ENCODE data around the gene CYP1B1.

Gene CYP1B1

GRCh38 chr2:38074764-38075506 lies 1.0 kb downstream of the CYP1B1 start:
- DNase-seq: no peak

DNA sequence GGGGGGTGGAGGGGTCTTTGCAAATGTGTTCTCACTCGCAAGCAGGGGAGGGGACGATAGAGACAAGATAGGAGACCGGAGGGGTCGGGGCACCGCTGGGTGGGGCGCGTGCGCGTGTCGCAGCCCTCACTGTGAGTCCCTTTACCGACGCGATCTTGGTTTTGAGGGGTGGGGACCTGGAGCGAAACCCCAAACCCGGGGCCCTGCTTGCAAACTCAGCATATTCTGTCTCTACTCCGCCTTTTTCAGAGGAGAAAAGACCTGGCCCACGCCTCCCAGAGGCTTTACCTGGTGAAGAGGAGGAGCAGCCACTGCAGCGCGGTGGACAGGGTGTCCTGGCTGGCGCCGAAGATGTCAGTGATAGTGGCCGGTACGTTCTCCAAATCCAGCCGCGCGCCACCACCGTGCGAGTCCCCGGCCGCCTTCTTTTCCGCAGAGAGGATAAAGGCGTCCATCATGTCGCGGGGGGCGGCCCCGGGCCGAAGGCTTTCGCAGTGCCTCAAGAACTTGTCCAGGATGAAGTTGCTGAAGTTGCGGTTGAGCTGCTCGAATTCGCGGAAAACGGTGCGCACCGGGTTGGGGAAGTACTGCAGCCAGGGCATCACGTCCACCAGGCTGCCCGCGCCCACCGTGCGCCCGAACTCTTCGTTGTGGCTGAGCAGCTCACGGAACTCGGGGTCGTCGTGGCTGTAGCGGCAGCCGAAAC lies 1.7 kb downstream of the CYP1B1 start:
- no peak for DNase-seq

- no peak for DNase-seq
Measured at GRCh38 chr2:38073211-38074057, 2.5 kb downstream of the CYP1B1 start.

DNA sequence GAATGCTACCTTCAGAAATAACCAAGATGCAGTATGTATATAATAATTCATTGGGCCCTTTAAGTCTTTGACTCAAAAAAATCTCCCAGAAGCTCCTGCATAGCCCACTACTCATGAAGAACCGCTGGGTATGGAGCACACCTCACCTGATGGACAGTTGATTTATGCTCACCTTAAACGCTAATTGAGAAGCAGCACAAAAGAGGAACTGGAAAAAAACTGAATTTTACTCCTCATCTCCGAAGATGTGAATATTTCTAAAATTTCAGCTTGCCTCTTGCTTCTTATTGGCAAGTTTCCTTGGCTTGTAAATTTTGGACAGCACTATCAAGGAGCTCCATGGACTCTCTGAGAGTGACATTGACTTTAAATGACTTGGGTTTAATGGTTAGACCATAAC lies 5.5 kb downstream of the CYP1B1 start:
- DNase-seq: no peak

DNA sequence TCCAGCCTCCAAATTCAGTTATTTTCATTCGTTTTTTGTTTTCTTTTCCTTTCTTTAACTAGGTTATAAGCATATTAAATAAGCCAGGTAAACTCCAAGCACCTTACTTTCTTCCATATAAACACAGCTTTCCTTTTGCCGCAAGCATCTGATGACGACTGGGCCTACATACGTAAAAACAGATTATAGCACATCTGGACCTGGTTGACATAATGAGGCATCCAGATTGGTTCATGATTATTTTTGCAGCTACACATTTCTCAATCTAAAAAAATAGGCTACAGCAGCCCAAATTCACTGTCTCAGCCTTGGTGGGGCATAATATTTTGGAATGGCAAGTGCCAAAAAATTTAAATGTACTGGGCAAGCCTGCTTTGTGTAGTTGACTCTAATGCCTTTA lies 7.7 kb downstream of the CYP1B1 start:
- DNase-seq: no peak

- no peak for DNase-seq
Measured at GRCh38 chr2:38066421-38067115, 9.4 kb downstream of the CYP1B1 start.

GRCh38 chr2:38065502-38066135 lies 10.3 kb downstream of the CYP1B1 start:
- no peak for DNase-seq

- DNase-seq: peak; percentile 10
Measured at GRCh38 chr2:38064801-38065501, 11.0 kb downstream of the CYP1B1 start.

DNA sequence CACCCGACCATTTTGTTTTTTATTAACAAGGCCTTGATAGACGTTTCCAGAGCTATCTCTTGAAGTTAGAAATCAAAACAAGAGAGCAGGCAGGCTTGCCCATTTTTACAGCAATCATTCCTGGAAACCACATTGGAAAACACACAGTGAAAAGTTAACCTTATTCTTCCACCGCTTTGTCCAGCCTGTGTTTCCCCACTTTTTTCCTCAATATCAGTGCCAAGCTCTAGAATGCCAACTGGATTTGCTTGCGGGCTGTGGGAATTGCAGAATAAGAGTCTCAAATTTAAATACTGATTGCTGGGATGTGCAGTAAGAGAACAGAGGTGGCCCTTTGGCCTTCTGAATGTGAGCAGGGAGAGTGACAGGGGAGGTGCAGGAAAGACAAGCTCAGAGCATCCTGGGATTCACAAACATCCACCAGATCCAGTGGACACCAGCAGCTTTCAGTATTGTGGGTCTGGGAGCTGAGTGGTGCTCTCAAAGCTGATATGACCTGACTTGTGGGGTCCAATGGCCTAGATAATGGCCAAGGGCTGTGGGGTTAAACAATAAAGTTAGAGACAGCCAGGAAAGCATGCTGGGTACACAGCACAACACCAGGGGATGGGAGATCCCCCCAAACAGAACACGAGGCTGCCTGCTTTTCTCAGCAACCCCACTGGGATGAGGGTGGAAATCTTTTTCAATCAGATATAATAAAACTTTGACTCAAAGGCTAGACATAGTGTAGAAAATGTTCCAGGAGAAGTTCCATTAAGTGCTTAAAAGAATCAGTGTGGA lies 15.5 kb downstream of the CYP1B1 start:
- DNase-seq: no peak

- no peak for DNase-seq
Measured at GRCh38 chr2:38057651-38058410, 18.1 kb downstream of the CYP1B1 start.

- no peak for DNase-seq
Measured at GRCh38 chr2:38056216-38056615, 19.7 kb downstream of the CYP1B1 start.

GRCh38 chr2:38045811-38046210 lies 30.1 kb downstream of the CYP1B1 start:
- no peak for DNase-seq

DNA sequence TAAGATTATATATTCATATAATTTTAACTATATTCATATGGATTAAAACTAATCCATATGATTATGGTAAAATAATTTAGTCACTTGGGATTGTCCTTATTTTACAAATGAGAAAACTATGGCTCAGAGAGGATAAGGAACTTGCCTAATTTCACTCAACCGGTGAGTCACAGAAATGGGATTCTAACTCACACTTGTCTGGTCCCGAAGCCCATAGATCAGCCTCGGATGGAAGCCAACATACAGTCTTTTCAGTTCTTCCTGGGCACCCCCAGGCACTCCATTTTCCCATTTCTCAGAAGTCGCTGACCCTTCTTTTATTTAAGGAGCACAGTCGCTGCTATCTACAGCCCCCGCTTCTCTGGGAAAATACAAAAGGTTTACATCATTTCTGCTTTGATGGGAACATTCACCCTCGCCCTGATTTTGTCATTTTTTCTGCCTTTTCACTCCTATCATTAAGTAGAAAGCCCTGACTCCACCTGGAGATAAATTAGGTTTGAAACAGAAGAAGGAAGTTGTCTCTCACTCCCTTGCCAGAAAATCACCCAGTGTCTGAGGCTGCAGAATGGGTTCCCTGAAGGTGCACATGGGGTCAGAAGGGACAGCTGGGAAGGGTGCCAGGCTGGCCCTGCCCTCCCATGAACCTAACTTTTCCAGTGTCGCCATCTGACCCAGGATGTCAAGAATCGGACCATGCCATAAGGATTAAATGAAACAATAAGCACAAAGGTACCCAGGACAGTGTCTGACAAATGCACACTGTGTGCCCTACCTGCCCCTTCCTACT lies 36.6 kb downstream of the CYP1B1 start:
- DNase-seq: peak; percentile 19

DNA sequence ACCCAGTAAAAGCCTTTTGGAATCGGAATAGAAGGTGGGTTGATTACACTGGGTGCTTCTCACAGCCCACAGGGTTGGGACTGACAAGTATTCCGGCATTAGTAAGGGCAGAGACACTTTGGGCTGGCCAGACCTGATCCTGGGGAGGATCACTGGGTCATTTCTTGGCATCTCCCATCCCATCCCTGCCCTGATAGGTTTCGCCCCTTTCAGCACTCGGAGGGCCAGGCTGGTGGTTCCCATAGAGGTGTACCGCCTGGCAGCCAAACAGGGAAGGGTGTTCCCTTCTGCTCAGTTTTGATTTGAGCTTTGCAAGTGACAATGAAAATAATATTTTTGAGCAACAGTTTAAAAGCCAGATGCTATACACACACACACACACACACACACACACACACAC lies 37.3 kb downstream of the CYP1B1 start:
- no peak for DNase-seq

DNA sequence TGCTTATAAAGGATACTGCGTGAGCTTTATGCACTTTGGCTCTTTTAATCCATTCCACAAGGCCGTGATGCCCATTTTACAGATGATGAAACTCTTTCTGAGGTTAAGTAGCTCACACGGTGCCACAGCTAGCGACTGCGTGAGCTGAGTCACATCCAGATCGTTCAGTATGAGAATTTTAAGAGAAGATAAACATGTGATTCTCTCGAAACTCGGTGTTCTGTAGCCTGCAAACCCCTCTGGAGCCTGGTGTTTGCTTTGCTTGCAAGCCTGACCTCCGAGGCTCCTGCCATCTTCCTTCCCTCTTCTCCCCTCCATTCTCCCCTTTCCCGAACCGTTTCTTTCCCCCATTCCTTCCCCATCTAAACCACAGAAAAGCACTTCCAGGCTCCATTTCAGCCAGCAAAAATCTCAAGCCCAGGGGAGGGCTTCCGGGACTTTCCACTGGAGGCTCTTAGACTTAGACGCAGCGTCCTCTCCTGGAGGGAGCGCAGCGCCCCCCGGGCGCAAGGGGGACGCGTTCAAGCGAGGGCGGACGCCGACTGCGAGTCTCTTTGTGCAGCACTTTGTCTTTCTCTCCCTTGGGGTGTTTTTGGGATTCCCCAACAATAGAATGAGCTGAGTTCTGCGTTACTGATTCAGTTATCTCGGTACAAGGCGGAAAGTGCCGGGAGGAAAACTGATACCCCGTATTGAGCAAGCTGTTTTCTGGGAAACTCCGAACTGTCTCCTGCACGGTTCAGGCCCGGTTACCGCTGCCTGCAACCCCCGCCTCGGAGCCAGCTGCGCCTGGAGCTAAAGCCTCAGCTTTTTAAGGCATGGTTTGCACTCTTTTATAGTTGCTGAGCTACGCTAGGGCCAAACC lies 38.0 kb downstream of the CYP1B1 start:
- DNase-seq: no peak

- no peak for DNase-seq
Measured at GRCh38 chr2:38037325-38037724, 38.6 kb downstream of the CYP1B1 start.

- DNase-seq: no peak
Measured at GRCh38 chr2:38035968-38036367, 40.0 kb downstream of the CYP1B1 start.

- no peak for DNase-seq
Measured at GRCh38 chr2:38033646-38034045, 42.3 kb downstream of the CYP1B1 start.

Measured in HCEC 1CT (cell line).